IPS-18c (cell line): ENCODE results near the gene UNC5A.

Experiments
- H3K4me3 ChIP-seq: 2 replicates; pipeline ENCODE4 v1.7.0; 2013; ENCODE audit warnings: low read depth, mild to moderate bottlenecking, low read length, moderate library complexity; ENCODE audit not compliant: insufficient read depth
- H3K9me3 ChIP-seq: one replicate; pipeline ENCODE4 v1.6.1; 2013; ENCODE audit warnings: mild to moderate bottlenecking, low read length, moderate library complexity; ENCODE audit not compliant: control insufficient read depth, insufficient read depth

UNC5A gene

GRCh38 chr5:176813587-176814312, 3.4 kb downstream of the UNC5A start:
- peaks cover 2% of the 10 kb centered on the region for H3K9me3 ChIP-seq
- H3K4me3 ChIP-seq, result no peak overlapping the region

GRCh38 chr5:176814313-176814685, 3.9 kb downstream of the UNC5A start:
- Histone ChIP-seq H3K4me3 (no peak overlapping the region), H3K9me3 (peaks cover 2% of the 10 kb centered on the region)

- Histone ChIP-seq H3K9me3 (peaks cover 2% of the 10 kb centered on the region), H3K4me3 (no peak overlapping the region)
Measured at GRCh38 chr5:176814836-176815438, 4.6 kb downstream of the UNC5A start.

GRCh38 chr5:176816043-176816745, 5.8 kb downstream of the UNC5A start:
- Histone ChIP-seq H3K4me3 (no peak overlapping the region), H3K9me3 (peaks cover 2% of the 10 kb centered on the region)

GRCh38 chr5:176816791-176817347, 6.5 kb downstream of the UNC5A start:
- H3K9me3 ChIP-seq, result peaks cover 2% of the 10 kb centered on the region
- 0 out of 2 replicates have a peak overlapping the region, but pooled peaks have one; percentile 31 for H3K4me3 ChIP-seq

- peak overlapping the region; percentile 31 for H3K4me3 ChIP-seq
Measured at GRCh38 chr5:176817369-176817840, 7.0 kb downstream of the UNC5A start.

GRCh38 chr5:176817841-176818377, 7.5 kb downstream of the UNC5A start:
- Histone ChIP-seq H3K4me3 (peak overlapping the region; percentile 31), H3K9me3 (peaks cover 2% of the 10 kb centered on the region)

More at GRCh38 chr5:176817369-176817840, 7.0 kb downstream of the UNC5A start:
- H3K9me3 ChIP-seq, result peaks cover 2% of the 10 kb centered on the region

- peak overlapping the region; percentile 31; the same call in 1 of the 2 replicates for H3K4me3 ChIP-seq
Measured at GRCh38 chr5:176818391-176819098, 8.2 kb downstream of the UNC5A start.

GRCh38 chr5:176819476-176819875, 9.1 kb downstream of the UNC5A start:
- Histone ChIP-seq H3K4me3 (no peak overlapping the region), H3K9me3 (peaks cover 2% of the 10 kb centered on the region)

More at GRCh38 chr5:176818391-176819098, 8.2 kb downstream of the UNC5A start:
- peaks cover 2% of the 10 kb centered on the region for H3K9me3 ChIP-seq

GRCh38 chr5:176820937-176821336, 10.6 kb downstream of the UNC5A start:
- H3K9me3 ChIP-seq, result peaks cover 2% of the 10 kb centered on the region

GRCh38 chr5:176821441-176821840, 11.1 kb downstream of the UNC5A start:
- Histone ChIP-seq H3K9me3 (peaks cover 2% of the 10 kb centered on the region), H3K4me3 (no peak overlapping the region)

More at GRCh38 chr5:176820937-176821336, 10.6 kb downstream of the UNC5A start:
- H3K4me3 ChIP-seq, result no peak overlapping the region

GRCh38 chr5:176822041-176822792, 11.9 kb downstream of the UNC5A start:
- no peaks in the 10 kb centered on the region for H3K9me3 ChIP-seq
- no peak overlapping the region for H3K4me3 ChIP-seq

GRCh38 chr5:176822793-176823481, 12.6 kb downstream of the UNC5A start:
- Histone ChIP-seq H3K4me3 (no peak overlapping the region), H3K9me3 (no peaks in the 10 kb centered on the region)

- Histone ChIP-seq H3K9me3 (no peaks in the 10 kb centered on the region), H3K4me3 (no peak overlapping the region)
Measured at GRCh38 chr5:176823869-176824412, 13.6 kb downstream of the UNC5A start.

- Histone ChIP-seq H3K9me3 (no peaks in the 10 kb centered on the region), H3K4me3 (no peak overlapping the region)
Measured at GRCh38 chr5:176824604-176825003, 14.2 kb downstream of the UNC5A start.
